ENCODE data around the gene DNAH14. TPM values are rescaled to one million over a fixed set of nuclear protein-coding genes. Genes with fewer than 3 reads are reported as not detected.

Gene DNAH14
- total and polyA plus RNA-seq, 8 donors = 7.9 to 27.6 (median 17.5) TPM

DNA sequence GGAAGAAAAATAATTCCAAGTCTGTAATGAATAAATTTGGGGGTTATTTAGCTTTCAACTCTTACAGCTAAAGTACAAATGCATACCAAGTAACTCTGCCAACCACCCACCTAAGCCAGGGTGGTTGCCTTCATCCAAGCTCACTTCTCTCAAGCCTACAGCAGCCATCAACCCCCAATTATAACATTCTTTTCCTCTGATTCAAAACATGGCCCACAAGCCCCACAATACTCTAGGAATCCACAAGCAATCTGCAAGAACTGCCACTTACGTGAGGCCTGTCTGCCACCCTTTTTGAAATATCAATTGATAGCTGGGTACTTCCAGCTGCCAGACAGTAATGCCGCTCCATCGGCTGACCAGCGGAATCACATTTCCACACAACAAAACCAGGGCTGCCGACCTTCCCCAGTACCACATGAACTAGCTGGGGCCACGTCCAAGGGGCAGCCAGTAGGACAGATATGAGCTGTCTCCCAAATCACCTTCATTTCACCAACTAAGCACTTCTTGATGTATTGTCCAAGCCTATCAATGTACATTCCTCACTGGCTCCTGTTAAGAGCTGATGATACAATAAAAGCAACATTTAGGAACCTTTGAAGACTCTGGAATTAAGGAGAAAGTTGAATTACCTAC is 495.2 kb downstream of the DNAH14 start:
- Histone ChIP-seq H3K27me3 (no peaks in the 10 kb centered on the region), H3K9me3 (no peaks in the 10 kb centered on the region), H3K27ac (no peak overlapping the region), H3K4me3 (no peak overlapping the region), H3K36me3 (no peaks in the 10 kb centered on the region), H3K4me1 (peaks cover 19 to 35% (median 24%) of the 10 kb centered on the region in 3 donors)
- TF ChIP-seq, protein P1, sequence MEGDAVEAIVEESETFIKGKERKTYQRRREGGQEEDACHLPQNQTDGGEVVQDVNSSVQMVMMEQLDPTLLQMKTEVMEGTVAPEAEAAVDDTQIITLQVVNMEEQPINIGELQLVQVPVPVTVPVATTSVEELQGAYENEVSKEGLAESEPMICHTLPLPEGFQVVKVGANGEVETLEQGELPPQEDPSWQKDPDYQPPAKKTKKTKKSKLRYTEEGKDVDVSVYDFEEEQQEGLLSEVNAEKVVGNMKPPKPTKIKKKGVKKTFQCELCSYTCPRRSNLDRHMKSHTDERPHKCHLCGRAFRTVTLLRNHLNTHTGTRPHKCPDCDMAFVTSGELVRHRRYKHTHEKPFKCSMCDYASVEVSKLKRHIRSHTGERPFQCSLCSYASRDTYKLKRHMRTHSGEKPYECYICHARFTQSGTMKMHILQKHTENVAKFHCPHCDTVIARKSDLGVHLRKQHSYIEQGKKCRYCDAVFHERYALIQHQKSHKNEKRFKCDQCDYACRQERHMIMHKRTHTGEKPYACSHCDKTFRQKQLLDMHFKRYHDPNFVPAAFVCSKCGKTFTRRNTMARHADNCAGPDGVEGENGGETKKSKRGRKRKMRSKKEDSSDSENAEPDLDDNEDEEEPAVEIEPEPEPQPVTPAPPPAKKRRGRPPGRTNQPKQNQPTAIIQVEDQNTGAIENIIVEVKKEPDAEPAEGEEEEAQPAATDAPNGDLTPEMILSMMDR (IDR thresholded peaks at IDR 0.05) = no peak
- ATAC-seq (no peak), DNase-seq (no peak), FAIRE-seq (no peak)
- intact Hi-C loops (cut with DNase I) = no loop called here
- 67 to 73% methylated on average over 6 of the region's 6 CpGs for WGBS, 2 donors

DNA sequence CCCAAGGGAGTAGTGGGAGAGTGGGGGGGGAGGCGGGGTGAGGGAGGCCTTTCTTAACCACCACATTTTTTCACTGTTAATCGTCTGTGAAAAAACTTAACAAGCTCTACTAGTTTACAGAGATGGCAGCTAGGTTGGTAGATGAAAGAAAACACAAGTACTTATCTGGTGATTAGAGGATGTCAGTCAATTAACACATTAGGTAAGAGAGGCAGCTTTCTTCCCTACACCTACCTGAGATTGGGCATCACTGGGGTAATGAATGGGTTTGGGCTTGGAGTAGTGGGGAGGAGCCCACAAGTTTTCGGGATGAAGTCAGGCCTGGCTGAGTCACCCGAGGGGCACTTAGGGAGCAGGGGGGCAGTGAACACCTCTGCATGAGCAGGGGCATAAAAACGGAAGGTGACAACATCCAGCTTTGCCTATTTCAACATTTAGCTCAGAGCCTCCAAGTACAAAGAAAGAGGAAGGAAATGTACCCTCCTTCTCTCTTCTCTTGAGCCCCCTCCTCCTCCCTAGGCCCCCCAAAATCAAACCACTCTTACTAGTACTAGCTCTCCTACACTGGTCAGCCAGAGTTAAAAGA is 495.8 kb downstream of the DNAH14 start:
- Histone ChIP-seq H3K36me3 (no peaks in the 10 kb centered on the region), H3K27me3 (no peaks in the 10 kb centered on the region), H3K4me3 (peak overlapping the region in 1 of 4 donors; percentile 97), H3K9me3 (no peaks in the 10 kb centered on the region), H3K27ac (no peak overlapping the region), H3K4me1 (peaks cover 19 to 35% (median 24%) of the 10 kb centered on the region in 3 donors)
- no peak for FAIRE-seq
- 42 to 48% methylated on average over 5 of the region's 5 CpGs for WGBS, 2 donors
- TF ChIP-seq, protein P1 (IDR thresholded peaks at IDR 0.05) = no peak
- intact Hi-C loops (cut with DNase I) = no loop called here
- no peak for ATAC-seq
- no peak for DNase-seq

DNA sequence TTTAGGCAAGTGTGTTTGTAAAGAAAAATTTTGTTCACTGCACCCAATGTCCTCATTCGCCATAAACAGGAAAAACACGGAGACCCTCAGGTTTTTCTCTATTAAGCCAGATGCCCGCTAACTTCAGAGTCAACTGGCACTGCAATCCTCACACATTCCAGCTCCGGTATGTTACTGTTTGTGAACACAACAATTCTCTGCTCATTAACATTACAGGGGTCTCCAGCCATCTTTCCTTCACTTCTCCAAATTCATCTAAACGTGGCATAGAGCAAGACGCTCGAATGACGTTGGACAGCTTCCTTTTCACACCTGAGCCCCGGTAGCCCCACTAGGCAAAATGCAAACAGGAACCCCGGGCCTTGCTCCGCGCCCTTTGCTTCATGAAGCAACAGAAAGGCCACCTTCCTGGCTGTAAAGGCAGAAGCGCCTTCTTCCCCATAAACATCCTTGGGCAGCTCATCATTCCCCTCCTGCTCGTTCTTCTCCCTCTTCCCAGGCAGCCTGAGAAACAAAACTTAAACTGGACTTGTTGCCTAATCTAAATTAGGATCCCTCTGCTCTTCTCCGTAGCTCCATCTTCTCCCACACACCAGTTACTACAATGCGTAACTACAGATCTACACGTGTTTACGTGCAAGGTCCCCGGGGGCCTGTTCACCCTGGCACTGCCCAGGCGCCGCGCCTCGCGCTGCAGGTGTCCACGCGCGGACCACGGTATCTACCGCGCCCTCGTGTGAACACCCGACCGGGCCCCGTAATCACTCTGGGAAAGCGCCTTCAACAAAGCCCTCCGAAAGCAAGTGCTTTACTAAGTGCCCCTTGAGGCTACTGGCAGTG is 497.1 kb downstream of the DNAH14 start:
- no peak for FAIRE-seq
- H3K4me3 ChIP-seq = peak overlapping the region; percentile 70 to 97 (median 84)
- TF ChIP-seq, protein P1 (IDR thresholded peaks at IDR 0.05) = no peak
- H3K9me3 ChIP-seq = no peaks in the 10 kb centered on the region
- H3K36me3 ChIP-seq = no peaks in the 10 kb centered on the region
- intact Hi-C loops (cut with DNase I) = no loop called here
- peak; percentile 8 to 34 (median 24) for ATAC-seq
- no peaks in the 10 kb centered on the region for H3K27me3 ChIP-seq
- WGBS, 2 donors = 2 to 3% methylated on average over 36 of the region's 36 CpGs
- DNase-seq = peak in 2 of 6 donors; percentile 41 to 73
- peak overlapping the region; percentile 86 to 93 (median 92) for H3K27ac ChIP-seq
- H3K4me1 ChIP-seq = peaks cover 19 to 35% (median 24%) of the 10 kb centered on the region in 3 donors

DNA sequence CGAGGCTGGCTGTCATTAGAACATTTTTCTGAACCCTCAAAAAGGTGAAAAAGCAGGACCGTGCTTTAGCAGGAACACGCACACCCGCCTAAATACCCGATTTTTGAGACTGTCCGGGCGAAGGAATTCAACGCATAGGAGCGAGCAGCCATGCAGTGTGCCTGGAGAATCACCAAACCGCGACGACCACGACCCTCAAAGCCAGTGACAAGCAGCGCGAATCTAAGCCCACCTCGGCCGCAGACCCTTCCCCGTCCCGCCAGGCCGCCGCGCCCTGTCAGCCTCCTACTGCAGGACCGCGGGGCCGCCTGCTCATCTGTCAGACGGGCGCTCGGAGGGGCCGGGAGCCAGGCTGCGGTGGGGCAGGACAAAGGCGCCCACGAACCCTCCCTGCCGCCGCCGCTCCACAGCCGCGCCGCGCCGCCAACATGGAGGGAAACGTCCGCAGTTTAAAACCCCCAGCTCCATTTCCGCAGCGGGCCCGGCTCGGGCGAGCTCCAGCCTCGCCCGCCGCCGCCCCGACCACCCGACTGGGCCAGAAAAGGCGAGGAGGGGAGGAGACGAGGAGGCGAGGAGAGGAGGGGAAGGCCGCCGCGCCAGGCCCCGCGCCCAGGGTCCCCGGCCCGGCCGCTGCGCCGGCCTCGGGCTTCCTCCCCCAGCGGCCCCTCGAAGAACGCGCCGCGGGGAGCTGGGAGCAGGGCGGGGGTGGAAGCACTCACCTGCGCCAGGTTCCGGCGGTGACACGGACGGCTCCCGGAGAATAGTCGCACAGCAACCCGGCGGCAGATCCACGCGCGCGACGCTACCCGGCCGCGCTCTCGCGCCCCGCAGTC is 498.0 kb downstream of the DNAH14 start, which contains the start of gene LBR:
Gene LBR, minus strand, starts transcription at position 804 of the 833 bp plus-strand sequence. CDS start 3,963 bp downstream, outside the sequence.
- 0 to 1% methylated on average over 56 to 94 of the region's 94 CpGs for WGBS, 2 donors
- DNase-seq = peak in 5 of 6 donors; percentile 29 to 77 (median 48)
- Histone ChIP-seq H3K27me3 (no peaks in the 10 kb centered on the region), H3K4me3 (peak within 1 kb of the TSS; percentile 70 to 97 (median 84)), H3K9me3 (no peaks in the 10 kb centered on the region), H3K27ac (peak within 1 kb of the TSS; percentile 86 to 93 (median 92)), H3K36me3 (no peaks in the 10 kb centered on the region), H3K4me1 (peaks cover 16 to 29% (median 24%) of the 10 kb centered on the region in 3 donors)
- FAIRE-seq = no peak
- TF ChIP-seq, protein P1 (IDR thresholded peaks at IDR 0.05) = no peak
- ATAC-seq = peak; percentile 16 to 40 (median 29)
- intact Hi-C loops (cut with DNase I) = no loop called here

Data from pancreas (tissue), 10 donors.